Measurements from ENCODE around the gene DPYSL5. TPM values are rescaled to one million over a fixed set of nuclear protein-coding genes. Genes with fewer than 3 reads are reported as not detected.
A peak's percentile ranks its signal among the peaks of the same experiment; 100 is the strongest.

The DPYSL5 gene
- total and polyA plus RNA-seq, 9 of the 15 experiments (the other 6 are each of a cell fraction or from before 2014, with no cell fraction given): 0.06 TPM; not detected in 8

GRCh38 chr2:26979741-26980140, 131.8 kb downstream of the DPYSL5 start:
- CTCF ChIA-PET (ENCODE audit: low intra/inter-chr PET ratio): no interaction called here
- FAIRE-seq (no peak), ATAC-seq (no peak), DNase-seq (ENCODE audit: extremely low read depth in 1 of 4, low spot score in 3 of 4) (no peak)
- H3K4me2 ChIP-seq (ENCODE audit: insufficient read depth, low read length): no peak overlapping the region
- H3K27ac ChIP-seq (ENCODE audit: extremely low read depth, low read depth, low read length): no peak overlapping the region
- H3K4me3 ChIP-seq: no peak overlapping the region
- TF ChIP-seq NFE2 (IDR thresholded peaks at IDR 0.05; ENCODE audit: low read depth) (peak; percentile 38; the same call in 1 of the 2 replicates), SPI1 (IDR thresholded peaks at IDR 0.05; ENCODE audit: borderline replicate concordance, low read depth, low read length) (no peak), DEAF1 (CRISPR knock-in tag; IDR thresholded peaks at IDR 0.05) (no peak), BCOR (IDR thresholded peaks at IDR 0.05) (no peak), LCOR (CRISPR knock-in tag; IDR thresholded peaks at IDR 0.05) (no peak)
- intact Hi-C loops (cut with micrococcal nuclease): no loop called here
- H3K79me2 ChIP-seq (ENCODE audit: control insufficient read depth, insufficient read depth, low read length): peaks cover 91% of the 10 kb centered on the region
- no peaks in the 10 kb centered on the region for H3K27me3 ChIP-seq (ENCODE audit: control insufficient read depth in 2 of 2, insufficient read depth in 2 of 2, low read length in 2 of 2)
- BruUV-seq (replicated peaks): no TSS peak
- H3K4me1 ChIP-seq (replicated peaks in 1 of 2; ENCODE audit: control insufficient read depth in 2 of 2, insufficient read depth in 2 of 2, low read length in 2 of 2): peaks cover 14 to 64% of the 10 kb centered on the region in 2 experiments
- H3K9me3 ChIP-seq (replicated peaks; ENCODE audit: control insufficient read depth, insufficient read depth, low read depth, low read length): no peaks in the 10 kb centered on the region
- no peak overlapping the region for H3K9ac ChIP-seq (ENCODE audit: insufficient read depth in 1 of 2, low read depth in 2 of 2, low read length in 2 of 2)
- H4K20me1 ChIP-seq (replicated peaks; ENCODE audit: control insufficient read depth, insufficient read depth, low read length): peaks cover 27% of the 10 kb centered on the region
- H2AFZ ChIP-seq (ENCODE audit: low read depth, low read length): no peak overlapping the region
- WGBS (ENCODE audit: insufficient coverage, low coverage, missing lambda C conversion rate): 62% methylated on average over 2 of the region's 2 CpGs
- peaks cover 15% of the 10 kb centered on the region for H3K36me3 ChIP-seq (ENCODE audit: control insufficient read depth, insufficient read depth, low read length)
- no peaks in the 10 kb centered on the region for H3K9me1 ChIP-seq (ENCODE audit: control insufficient read depth, insufficient read depth, low read length)
- POLR2A ChIA-PET: interaction anchor here (1.5 kb wide), 1 partner anchor 9 kb away, joined by 3 read pairs; no protein-coding TSS in a partner anchor
- in situ Hi-C loops (cut with MboI): no loop called here

- intact Hi-C loops (cut with micrococcal nuclease) (no loop called here), in situ Hi-C loops (cut with MboI) (no loop called here)
- TF ChIP-seq ZFP1 (CRISPR knock-in tag; IDR thresholded peaks at IDR 0.05): no peak
- TF ChIP-seq ZNF12 (CRISPR knock-in tag; IDR thresholded peaks at IDR 0.05): no peak
- TF ChIP-seq ZBTB26 (CRISPR knock-in tag; IDR thresholded peaks at IDR 0.05): no peak
- TF ChIP-seq NCOA1 (IDR thresholded peaks at IDR 0.05; ENCODE audit: low read depth): no peak
- TF ChIP-seq ELF1 (tag; IDR thresholded peaks at IDR 0.05): no peak
- POLR2A ChIA-PET: interaction anchor here (1.3 kb wide), 1 partner anchor 26 kb away, joined by 4 read pairs; no protein-coding TSS in a partner anchor
- BruUV-seq (replicated peaks): no TSS peak
- Histone ChIP-seq H3K4me2 (ENCODE audit: insufficient read depth, low read length) (no peak overlapping the region), H3K4me1 (replicated peaks in 1 of 2; ENCODE audit: control insufficient read depth in 2 of 2, insufficient read depth in 2 of 2, low read length in 2 of 2) (peaks cover 9 to 51% of the 10 kb centered on the region in 2 experiments), H3K9ac (ENCODE audit: insufficient read depth in 1 of 2, low read depth in 2 of 2, low read length in 2 of 2) (no peak overlapping the region), H2AFZ (ENCODE audit: low read depth, low read length) (no peak overlapping the region), H4K20me1 (replicated peaks; ENCODE audit: control insufficient read depth, insufficient read depth, low read length) (peaks cover 27% of the 10 kb centered on the region), H3K4me3 (no peak overlapping the region), H3K27me3 (ENCODE audit: control insufficient read depth in 2 of 2, insufficient read depth in 2 of 2, low read length in 2 of 2) (no peaks in the 10 kb centered on the region), H3K9me1 (ENCODE audit: control insufficient read depth, insufficient read depth, low read length) (no peaks in the 10 kb centered on the region), H3K9me3 (replicated peaks; ENCODE audit: control insufficient read depth, insufficient read depth, low read depth, low read length) (no peaks in the 10 kb centered on the region), H3K27ac (ENCODE audit: extremely low read depth, low read depth, low read length) (no peak overlapping the region), H3K36me3 (ENCODE audit: control insufficient read depth, insufficient read depth, low read length) (peaks cover 24% of the 10 kb centered on the region), H3K79me2 (ENCODE audit: control insufficient read depth, insufficient read depth, low read length) (peaks cover 79% of the 10 kb centered on the region)
- FAIRE-seq (no peak), DNase-seq (ENCODE audit: extremely low read depth in 1 of 4, low spot score in 3 of 4) (no peak), ATAC-seq (no peak)
- WGBS (ENCODE audit: insufficient coverage, low coverage, missing lambda C conversion rate): 92% methylated on average over 2 of the region's 2 CpGs
- CTCF ChIA-PET (ENCODE audit: low intra/inter-chr PET ratio): no interaction called here
Observed at GRCh38 chr2:26980971-26981370, 133.0 kb downstream of the DPYSL5 start.

Measured in K562 (cell line).